MCF 10A (cell line): Measurements from ENCODE around the gene CSHL1. TPM values are rescaled to one million over a fixed set of nuclear protein-coding genes. Genes with fewer than 3 reads are reported as not detected.
"Not testable (repeated sequence)": the region's sequence is repeated elsewhere in the genome, so short reads cannot be mapped to it uniquely, and the experiment has no call there.

Source experiments
- BruUV-seq: library from RNA; stranded (reverse); fragments of 400-500 nt; replicated peaks from 2 replicates; lab custom pipeline; 2021; lab: Mats Ljungman, UMichigan
- CTCF ChIA-PET: fragments of 300-600 bp; sonication (Branson Sonifier 250); formaldehyde crosslinking; extraction: SDS; loops from one replicate; lab custom pipeline; 2021; ENCODE audit warnings: antibody characterized with exemption, inconsistent platforms; lab: Yijun Ruan, JAX
- POLR2A ChIA-PET: fragments of 300-600, 350-650 bp; sonication (Branson Sonifier 250); formaldehyde crosslinking; extraction: SDS; loops from one replicate; lab custom pipeline; 2020; ENCODE audit warnings: antibody characterized with exemption, inconsistent platforms; lab: Yijun Ruan, JAX
- DNase-seq: peaks from one replicate; pipeline ENCODE4 v3.0.0-alpha.2; 2018; ENCODE audit not compliant: unreplicated experiment
- H3K27ac Mint-ChIP-seq: one replicate; pipeline ENCODE4 v1.8.0; 2022; ENCODE audit warnings: mild to moderate bottlenecking, low read depth, mixed read lengths; ENCODE audit not compliant: unreplicated experiment
- H3K27me3 Mint-ChIP-seq: one replicate; pipeline ENCODE4 v1.8.0; 2022; ENCODE audit warnings: mixed read lengths; ENCODE audit not compliant: insufficient read depth, unreplicated experiment
- H3K36me3 Mint-ChIP-seq: one replicate; pipeline ENCODE4 v1.8.0; 2022; ENCODE audit warnings: mild to moderate bottlenecking, moderate library complexity, mixed read lengths; ENCODE audit not compliant: insufficient read depth, unreplicated experiment
- H3K4me1 Mint-ChIP-seq: one replicate; pipeline ENCODE4 v1.8.0; 2022; ENCODE audit warnings: mixed read lengths; ENCODE audit not compliant: insufficient read depth, unreplicated experiment
- H3K4me3 Mint-ChIP-seq: one replicate; pipeline ENCODE4 v1.8.0; 2022; ENCODE audit warnings: mild to moderate bottlenecking, moderate library complexity, mixed read lengths; ENCODE audit not compliant: unreplicated experiment
- H3K9me3 Mint-ChIP-seq: one replicate; pipeline ENCODE4 v1.8.0; 2022; ENCODE audit warnings: mixed read lengths; ENCODE audit not compliant: unreplicated experiment
- CTCF ChIP-seq: fragments of 200-600 bp; IDR thresholded peaks from one replicate; pipeline ENCODE4 v1.8.0; 2022; ENCODE audit warnings: antibody characterized with exemption, mild to moderate bottlenecking; ENCODE audit not compliant: unreplicated experiment
- intact Hi-C: fragments of 100-400 bp; cut with micrococcal nuclease; formaldehyde crosslinking; loops from 2 replicates; pipeline ENCODE4 v1.14.1; 2022
- total RNA-seq: library from RNA; stranded (reverse); gene quantifications from 2 replicates; pipeline ENCODE4 v1.2.3, GENCODE V29; 2022

Gene CSHL1
- total RNA-seq, 1 experiment from 2014 or later: not detected

- H3K27ac Mint-ChIP-seq: no peak overlapping the region
- no peak overlapping the region for H3K4me3 Mint-ChIP-seq
- no peak for DNase-seq
- H3K27me3 Mint-ChIP-seq: no peaks in the 10 kb centered on the region
- no peak for TF ChIP-seq CTCF
- ChIA-PET POLR2A (no interaction called here), CTCF (interaction anchor here (0.6 to 1.4 kb wide), 2 partner anchors 12 to 23 kb away, joined by 3 to 4 read pairs; no protein-coding TSS in a partner anchor)
- no TSS peak for BruUV-seq
- intact Hi-C loops: no loop called here
- H3K9me3 Mint-ChIP-seq: no peaks in the 10 kb centered on the region
- no peaks in the 10 kb centered on the region for H3K4me1 Mint-ChIP-seq
- no peaks in the 10 kb centered on the region for H3K36me3 Mint-ChIP-seq
Measured at GRCh38 chr17:63925615-63926014, 14.6 kb upstream of the CSHL1 start.

DNA sequence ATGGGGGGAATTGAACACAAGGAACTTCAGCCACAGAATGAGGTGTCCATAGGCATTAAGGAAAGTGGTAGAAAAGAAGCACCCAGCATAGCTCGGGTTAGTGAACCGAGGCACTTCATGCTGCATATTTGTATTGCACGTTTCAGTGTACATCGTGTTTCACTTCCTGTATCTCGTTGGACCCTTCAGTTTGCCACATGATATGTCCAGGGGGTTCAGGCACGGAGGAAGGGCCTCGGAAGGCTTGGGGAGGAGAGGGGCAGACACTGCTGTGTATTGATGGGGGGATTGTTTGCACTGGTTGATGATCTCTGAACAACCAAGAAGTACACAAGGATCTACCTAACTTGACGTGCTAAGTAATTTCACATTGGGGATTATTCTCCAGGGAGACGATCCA, 11.3 kb upstream of the CSHL1 start:
- not testable (repeated sequence) for H3K9me3 Mint-ChIP-seq
- CTCF ChIA-PET: interaction anchor here (0.7 to 1.0 kb wide), 2 partner anchors 12 to 152 kb away, joined by 3 to 5 read pairs; partner anchors contain the start of gene CSHL1

GRCh38 chr17:63920779-63921178, 9.7 kb upstream of the CSHL1 start:
- CTCF ChIA-PET: interaction anchor here (2.7 to 3.6 kb wide), 4 partner anchors 12 to 212 kb away, joined by 20 to 63 read pairs (median 27); partner anchors contain the start of gene CD79B
- intact Hi-C loops: not testable (repeated sequence)

More for the DNA sequence above, 11.3 kb upstream of the CSHL1 start:
- DNase-seq, H3K4me1 Mint-ChIP-seq, POLR2A ChIA-PET, H3K36me3 Mint-ChIP-seq, H3K27me3 Mint-ChIP-seq, BruUV-seq, H3K4me3 Mint-ChIP-seq, intact Hi-C loops, H3K27ac Mint-ChIP-seq: not testable (repeated sequence)

GRCh38 chr17:63920050-63920449, 9.0 kb upstream of the CSHL1 start:
- intact Hi-C loops, H3K27ac Mint-ChIP-seq, H3K36me3 Mint-ChIP-seq, H3K4me3 Mint-ChIP-seq, POLR2A ChIA-PET, DNase-seq, H3K9me3 Mint-ChIP-seq, H3K4me1 Mint-ChIP-seq, BruUV-seq: not testable (repeated sequence)
- CTCF ChIA-PET: interaction anchor here (0.6 to 5.0 kb wide), 35 partner anchors 9 to 1946 kb away, joined by 3 to 63 read pairs (median 4); partner anchors contain the start of genes CD79B, CSHL1 and ICAM2
- peaks cover 13% of the 10 kb centered on the region for H3K27me3 Mint-ChIP-seq

More at GRCh38 chr17:63920779-63921178, 9.7 kb upstream of the CSHL1 start:
- H3K4me1 Mint-ChIP-seq, DNase-seq, POLR2A ChIA-PET, BruUV-seq, H3K9me3 Mint-ChIP-seq, H3K4me3 Mint-ChIP-seq, H3K36me3 Mint-ChIP-seq, H3K27me3 Mint-ChIP-seq, H3K27ac Mint-ChIP-seq: not testable (repeated sequence)

- peak; percentile 90 for TF ChIP-seq CTCF
- POLR2A ChIA-PET: interaction anchor here (0.6 kb wide), 1 partner anchor 112 kb away, joined by 4 read pairs; no protein-coding TSS in a partner anchor
- no TSS peak for BruUV-seq
- no peak overlapping the region for H3K27ac Mint-ChIP-seq
- no peak overlapping the region for H3K4me3 Mint-ChIP-seq
- peaks cover 13% of the 10 kb centered on the region for H3K27me3 Mint-ChIP-seq
- no peaks in the 10 kb centered on the region for H3K36me3 Mint-ChIP-seq
- CTCF ChIA-PET: interaction anchor here (0.5 to 5.0 kb wide), 42 partner anchors 9 to 363 kb away, joined by 3 to 63 read pairs (median 4); partner anchors contain the start of genes CD79B, CSHL1 and ICAM2
- intact Hi-C loops: loop anchor here (1.0 to 10.0 kb wide), 4 partner anchors 71 to 365 kb away; no protein-coding TSS in a partner anchor
- no peaks in the 10 kb centered on the region for H3K9me3 Mint-ChIP-seq
- peak; percentile 64 for DNase-seq
- peaks cover 5% of the 10 kb centered on the region for H3K4me1 Mint-ChIP-seq
Measured at GRCh38 chr17:63919311-63919723, 8.3 kb upstream of the CSHL1 start.

DNA sequence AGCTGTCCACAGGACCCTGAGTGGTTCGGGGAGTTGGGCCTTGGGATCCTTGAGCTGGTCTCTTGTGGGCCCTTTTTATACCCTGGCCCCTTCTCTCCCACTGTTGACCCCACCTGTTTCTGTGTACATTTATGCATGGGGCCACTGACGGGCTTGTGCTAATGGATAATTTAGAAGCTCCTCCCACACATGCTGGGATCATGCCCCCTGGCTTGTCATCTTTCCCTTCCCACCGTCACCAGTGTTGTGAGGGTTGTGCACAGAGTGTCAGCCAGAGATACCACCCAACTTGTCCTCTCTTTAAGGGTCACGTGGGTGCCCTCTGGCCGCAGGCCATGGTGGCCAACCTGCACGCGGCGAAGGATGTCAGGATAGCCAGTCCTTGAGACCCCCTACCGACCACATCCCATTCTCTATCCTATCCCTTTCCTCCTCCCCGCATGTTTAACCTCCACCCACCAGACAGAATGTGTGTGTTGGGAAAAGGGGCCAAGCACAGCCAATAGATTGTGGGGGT, 7.8 kb upstream of the CSHL1 start, which contains the start of gene GH1:
TSS of gene GH1 (minus strand) at position 51 of the 517 bp plus-strand sequence. CDS start 63 bp downstream, outside the sequence.
- H3K4me1 Mint-ChIP-seq, BruUV-seq, DNase-seq, POLR2A ChIA-PET, H3K9me3 Mint-ChIP-seq, H3K36me3 Mint-ChIP-seq, H3K27ac Mint-ChIP-seq, H3K4me3 Mint-ChIP-seq: not testable (repeated sequence)
- intact Hi-C loops: loop anchor here (1.0 to 10.0 kb wide), 4 partner anchors 72 to 366 kb away; no protein-coding TSS in a partner anchor
- H3K27me3 Mint-ChIP-seq: peaks cover 13% of the 10 kb centered on the region
- CTCF ChIA-PET: interaction anchor here (0.5 to 5.0 kb wide), 31 partner anchors 8 to 501 kb away, joined by 3 to 63 read pairs (median 5); partner anchors contain the start of genes CD79B and CSHL1
